ENCODE data around the gene DEGS2.

Gene DEGS2

GRCh38 chr14:100141098-100141497 lies 18.3 kb downstream of the DEGS2 start:
- no peak overlapping the region for H3K4me3 ChIP-seq (ENCODE audit: low read depth, low read length)
- no peak for TF ChIP-seq CTCF (IDR thresholded peaks at IDR 0.05; ENCODE audit: borderline replicate concordance, insufficient read depth, low read depth, low read length)

- no peak overlapping the region for H3K4me3 ChIP-seq (ENCODE audit: low read depth, low read length)
- TF ChIP-seq CTCF (IDR thresholded peaks at IDR 0.05; ENCODE audit: borderline replicate concordance, insufficient read depth, low read depth, low read length), result no peak
Observed at GRCh38 chr14:100140452-100141078, 18.9 kb downstream of the DEGS2 start.

GRCh38 chr14:100138955-100139354 lies 20.5 kb downstream of the DEGS2 start:
- TF ChIP-seq CTCF (IDR thresholded peaks at IDR 0.05; ENCODE audit: borderline replicate concordance, insufficient read depth, low read depth, low read length), result no peak

GRCh38 chr14:100138082-100138787 lies 21.2 kb downstream of the DEGS2 start:
- no peak for TF ChIP-seq CTCF (IDR thresholded peaks at IDR 0.05; ENCODE audit: borderline replicate concordance, insufficient read depth, low read depth, low read length)
- no peak overlapping the region for H3K4me3 ChIP-seq (ENCODE audit: low read depth, low read length)

More at GRCh38 chr14:100138955-100139354, 20.5 kb downstream of the DEGS2 start:
- H3K4me3 ChIP-seq (ENCODE audit: low read depth, low read length), result no peak overlapping the region

- TF ChIP-seq CTCF (IDR thresholded peaks at IDR 0.05; ENCODE audit: borderline replicate concordance, insufficient read depth, low read depth, low read length), result no peak
- H3K4me3 ChIP-seq (ENCODE audit: low read depth, low read length), result no peak overlapping the region
Observed at GRCh38 chr14:100137173-100137572, 22.3 kb downstream of the DEGS2 start.

- H3K4me3 ChIP-seq (ENCODE audit: low read depth, low read length), result no peak overlapping the region
- TF ChIP-seq CTCF (IDR thresholded peaks at IDR 0.05; ENCODE audit: borderline replicate concordance, insufficient read depth, low read depth, low read length), result no peak
Observed at GRCh38 chr14:100135784-100136183, 23.7 kb downstream of the DEGS2 start.

GRCh38 chr14:100135073-100135472 lies 24.4 kb downstream of the DEGS2 start:
- no peak overlapping the region for H3K4me3 ChIP-seq (ENCODE audit: low read depth, low read length)

More at GRCh38 chr14:100135073-100135472, 24.4 kb downstream of the DEGS2 start:
- no peak for TF ChIP-seq CTCF (IDR thresholded peaks at IDR 0.05; ENCODE audit: borderline replicate concordance, insufficient read depth, low read depth, low read length)

All from GM12875 (cell line).